Endothelial cell of umbilical vein (primary cell): ENCODE data around the gene CSNK1G1. TPM values are rescaled to one million over a fixed set of nuclear protein-coding genes. Genes with fewer than 3 reads are reported as not detected.

Source experiments
- BruUV-seq: library from RNA; stranded (reverse); fragments of 400-500 nt; replicated peaks from 2 replicates; lab custom pipeline; 2021; lab: Mats Ljungman, UMichigan
- CTCF ChIA-PET: fragments of 300-600, 350-600 bp; sonication (Branson Sonifier 250); formaldehyde crosslinking; loops from one replicate; lab custom pipeline; 2021; ENCODE audit warnings: antibody characterized with exemption, inconsistent platforms; lab: Charles Lee
- POLR2A ChIA-PET: fragments of 300-600, 350-600 bp; sonication (Branson Sonifier 250); formaldehyde crosslinking; loops from one replicate; lab custom pipeline; 2021; ENCODE audit warnings: antibody characterized with exemption, inconsistent platforms; lab: Charles Lee
- DNase-seq: peaks from one replicate; pipeline ENCODE4 v3.0.0-alpha.2; 2011; ENCODE audit warnings: low read depth, low spot score
- FAIRE-seq: peaks from 2 replicates; lab custom pipeline; 2011; peaks lifted over from hg19 to GRCh38; lab: Jason Lieb, UNC
- H2AFZ ChIP-seq: 2 replicates; pipeline ENCODE4 v1.6.0; 2012; ENCODE audit warnings: low read depth, low read length, control low read depth, inconsistent platforms
- H3K27ac ChIP-seq: 2 replicates; pipeline ENCODE4 v1.5.1; 2011; ENCODE audit warnings: low read depth, mild to moderate bottlenecking, control low read depth, low read length, moderate library complexity; ENCODE audit not compliant: insufficient read depth
- H3K27me3 ChIP-seq, 2 experiments: 2 replicates each; pipeline versions ENCODE4 v1.6.0 to v1.6.1; 2011; ENCODE audit warnings: low read length in 2 of 2, mixed read lengths in 1 of 2; ENCODE audit not compliant: control insufficient read depth in 2 of 2, insufficient read depth in 2 of 2
- H3K36me3 ChIP-seq, 2 experiments: 2 replicates in 1 of 2; 3 replicates in 1 of 2; pipeline ENCODE4 v1.5.1; 2011; ENCODE audit warnings: low read length in 2 of 2, mild to moderate bottlenecking in 1 of 2, moderate library complexity in 1 of 2; ENCODE audit not compliant: control insufficient read depth in 2 of 2, insufficient read depth in 2 of 2; ENCODE audit errors: extremely low read depth in 1 of 2
- H3K4me1 ChIP-seq: 3 replicates; pipeline ENCODE4 v1.5.1; 2011; ENCODE audit warnings: mild to moderate bottlenecking, low read length; ENCODE audit not compliant: control insufficient read depth, insufficient read depth; ENCODE audit errors: extremely low read depth
- H3K4me2 ChIP-seq: 2 replicates; pipeline ENCODE4 v1.6.1; 2011; ENCODE audit warnings: low read length, control low read depth, mixed read lengths; ENCODE audit not compliant: insufficient read depth
- H3K4me3 ChIP-seq, 3 experiments: fragments of 200-600 bp in 1 of 3; sonication (generic), shearing (Covaris generic) in 1 of 3; replicated peaks in 1 of 3; 2 replicates each; pipeline ENCODE4 v1.5.1; 2011 to 2016; ENCODE audit warnings: control low read depth in 3 of 3, low read length in 3 of 3, mild to moderate bottlenecking in 2 of 3, inconsistent platforms in 1 of 3, low read depth in 1 of 3, moderate library complexity in 1 of 3; ENCODE audit not compliant: insufficient read depth in 1 of 3
- H3K79me2 ChIP-seq: 2 replicates; pipeline ENCODE4 v1.6.0; 2012; ENCODE audit warnings: low read length, inconsistent platforms; ENCODE audit not compliant: control insufficient read depth, insufficient read depth
- H3K9ac ChIP-seq: replicated peaks from 2 replicates; pipeline ENCODE3; 2011; ENCODE audit warnings: low read length, control low read depth; ENCODE audit not compliant: insufficient read depth; ENCODE audit errors: extremely low read depth
- H3K9me1 ChIP-seq: replicated peaks from 3 replicates; pipeline ENCODE4 v1.6.0; 2011; ENCODE audit warnings: mild to moderate bottlenecking, low read length; ENCODE audit not compliant: control insufficient read depth, insufficient read depth; ENCODE audit errors: extremely low read depth
- H3K9me3 ChIP-seq: replicated peaks from 2 replicates; pipeline ENCODE4 v1.5.1; 2012; ENCODE audit warnings: low read length, inconsistent platforms; ENCODE audit not compliant: control insufficient read depth, insufficient read depth
- H4K20me1 ChIP-seq: replicated peaks from 2 replicates; pipeline ENCODE3; 2011; ENCODE audit warnings: mild to moderate bottlenecking, low read length; ENCODE audit not compliant: control insufficient read depth, insufficient read depth; ENCODE audit errors: extremely low read depth
- CTCF ChIP-seq, 2 donors: IDR thresholded peaks; 1 replicate in 1 of 2; 2 replicates in 1 of 2; pipeline ENCODE4 v1.5.1; 2011; ENCODE audit warnings: low read length in 2 of 2, mild to moderate bottlenecking in 2 of 2, moderate library complexity in 2 of 2, control low read depth in 1 of 2, inconsistent platforms in 1 of 2, low read depth in 1 of 2; ENCODE audit not compliant: insufficient read depth in 1 of 2; ENCODE audit errors: extremely low read depth in 1 of 2
- EZH2 ChIP-seq: IDR thresholded peaks from 2 replicates; pipeline ENCODE4 v1.6.1; 2012; ENCODE audit warnings: borderline replicate concordance, low read depth, mild to moderate bottlenecking, moderate library complexity, low read length, inconsistent platforms; ENCODE audit not compliant: severe bottlenecking
- FOS ChIP-seq: IDR thresholded peaks from 2 replicates; pipeline ENCODE4 v1.6.1; 2011; ENCODE audit warnings: mild to moderate bottlenecking, low read length, moderate library complexity, borderline replicate concordance; ENCODE audit not compliant: insufficient read depth
- GATA2 ChIP-seq: IDR thresholded peaks from 2 replicates; pipeline ENCODE4 v1.7.0; 2011; ENCODE audit warnings: low read depth, mild to moderate bottlenecking, moderate library complexity, mixed read lengths, low read length; ENCODE audit not compliant: insufficient read length, insufficient read depth
- JUN ChIP-seq: IDR thresholded peaks from 2 replicates; pipeline ENCODE4 v1.6.1; 2011; ENCODE audit warnings: borderline replicate concordance, low read depth; ENCODE audit not compliant: insufficient read length, insufficient read depth
- POLR2A ChIP-seq: IDR thresholded peaks from 2 replicates; pipeline ENCODE4 v1.6.1; 2012; ENCODE audit warnings: low read depth, mild to moderate bottlenecking, control low read depth, low read length
- POLR2AphosphoS5 ChIP-seq: IDR thresholded peaks from 2 replicates; pipeline ENCODE4 v1.6.1; 2012; ENCODE audit warnings: low read depth, mild to moderate bottlenecking, control low read depth, low read length, moderate library complexity; ENCODE audit not compliant: insufficient read depth
- dilution Hi-C: fragments of 300-500 bp; cut with MboI; formaldehyde crosslinking; loops from one replicate; pipeline ENCODE4 v1.15.0; 2019; ENCODE audit warnings: low sequenced_read_pairs; ENCODE audit not compliant: extremely low pct_ligation_motif_present
- intact Hi-C: fragments of 100-400 bp; cut with micrococcal nuclease; formaldehyde crosslinking; loops from one replicate; pipeline ENCODE4 v1.10.0; 2022
- polyA plus RNA-seq, 4 experiments: library from polyadenylated mRNA; depleted of rRNA in 3 of 4; stranded (reverse) in 3 of 4; unstranded in 1 of 4; fragments of >200 nt; gene quantifications; 2 replicates each; pipeline versions ENCODE4 v1.2.1 to v1.2.3, GENCODE V29; 2011 to 2012; ENCODE audit warnings: missing spikeins in 1 of 4
- total RNA-seq: library from RNA; stranded (reverse); gene quantifications from 2 replicates; pipeline ENCODE4 v1.2.3, GENCODE V29; 2021

CSNK1G1 gene
- total and polyA plus RNA-seq, 2 donors (not counting 3 experiments of a cell fraction or from before 2014, with no cell fraction given) = 9.0 to 31.7 TPM

GRCh38 chr15:64146885-64147681 lies 208.9 kb downstream of the CSNK1G1 start:
- dilution Hi-C loops = no loop called here
- H4K20me1 ChIP-seq = no peaks in the 10 kb centered on the region
- no peak overlapping the region for H3K4me2 ChIP-seq
- H3K9me1 ChIP-seq = no peaks in the 10 kb centered on the region
- FAIRE-seq (no peak), DNase-seq (no peak)
- H3K79me2 ChIP-seq = no peaks in the 10 kb centered on the region
- H2AFZ ChIP-seq = no peak overlapping the region
- no TSS peak for BruUV-seq
- no peak overlapping the region for H3K27ac ChIP-seq
- H3K9ac ChIP-seq = no peak overlapping the region
- H3K4me3 ChIP-seq = no peak overlapping the region
- intact Hi-C loops = no loop called here
- H3K4me1 ChIP-seq = peaks cover 5% of the 10 kb centered on the region
- ChIA-PET CTCF (interaction anchor here (0.9 kb wide), 1 partner anchor 9 kb away, joined by 3 read pairs; no protein-coding TSS in a partner anchor), POLR2A (no interaction called here)
- TF ChIP-seq FOS = no peak
- TF ChIP-seq JUN = no peak
- no peak for TF ChIP-seq GATA2
- no peak for TF ChIP-seq POLR2A
- H3K36me3 ChIP-seq = peaks cover 0 to 12% of the 10 kb centered on the region in 2 experiments
- no peaks in the 10 kb centered on the region for H3K9me3 ChIP-seq
- H3K27me3 ChIP-seq = peaks cover 0 to 3% of the 10 kb centered on the region in 2 experiments

- Histone ChIP-seq H4K20me1 (no peaks in the 10 kb centered on the region), H3K4me3 (no peak overlapping the region), H3K36me3 (peaks cover 0 to 16% of the 10 kb centered on the region in 2 experiments), H3K9me1 (no peaks in the 10 kb centered on the region), H3K4me1 (no peaks in the 10 kb centered on the region), H3K9ac (no peak overlapping the region), H3K9me3 (no peaks in the 10 kb centered on the region), H3K4me2 (no peak overlapping the region), H3K27me3 (no peaks in the 10 kb centered on the region), H3K27ac (no peak overlapping the region), H2AFZ (no peak overlapping the region), H3K79me2 (no peaks in the 10 kb centered on the region)
- dilution Hi-C loops (no loop called here), intact Hi-C loops (no loop called here)
- FAIRE-seq (no peak), DNase-seq (no peak)
- ChIA-PET POLR2A (no interaction called here), CTCF (interaction anchor here (0.9 kb wide), 1 partner anchor 8 kb away, joined by 3 read pairs; no protein-coding TSS in a partner anchor)
- no TSS peak for BruUV-seq
- no peak for TF ChIP-seq GATA2
- TF ChIP-seq JUN = no peak
- TF ChIP-seq POLR2A = no peak
- no peak for TF ChIP-seq FOS
- no peak for TF ChIP-seq CTCF (IDR thresholded peaks at IDR 0.05; ENCODE audit: extremely low read depth in 1 of 2, insufficient read depth in 1 of 2, low read depth in 1 of 2, low read length in 2 of 2)
- TF ChIP-seq EZH2 = no peak
- no peak for TF ChIP-seq POLR2AphosphoS5
These were observed 209.5 kb downstream of the CSNK1G1 start for GRCh38 chr15:64146520-64146884.
